ENCODE measurements around the gene RPL13A. TPM values are rescaled to one million over a fixed set of nuclear protein-coding genes. Genes with fewer than 3 reads are reported as not detected.

RPL13A gene
- total and polyA plus RNA-seq, 9 of the 15 experiments (the other 6 are each of a cell fraction or from before 2014, with no cell fraction given): 1,744 to 5,482 (median 2,949) TPM

- TF ChIP-seq SAFB2 (IDR thresholded peaks at IDR 0.05; ENCODE audit: borderline replicate concordance, low read depth, low read length, severe bottlenecking) (no peak), SIRT6 (IDR thresholded peaks at IDR 0.05; ENCODE audit: low read depth, low read length) (peak; percentile 98), TAF7 (tag; IDR thresholded peaks at IDR 0.05) (no peak), ZBTB5 (IDR thresholded peaks at IDR 0.05) (no peak), TEAD4 (IDR thresholded peaks at IDR 0.05; ENCODE audit: low read length) (peak; percentile 39; the same call in 1 of the 2 replicates), TEAD4 (CRISPR knock-in tag; IDR thresholded peaks at IDR 0.05; ENCODE audit: borderline replicate concordance) (no peak), MYBL2 (IDR thresholded peaks at IDR 0.05; ENCODE audit: low read depth) (no peak), MYBL2 (CRISPR knock-in tag; IDR thresholded peaks at IDR 0.05; ENCODE audit: borderline replicate concordance) (no peak), MYNN (IDR thresholded peaks at IDR 0.05) (peak; percentile 89; the same call in 1 of the 2 replicates), MYNN (CRISPR knock-in tag; IDR thresholded peaks at IDR 0.05) (no peak), MAFF (IDR thresholded peaks at IDR 0.05; ENCODE audit: low read length) (peak; percentile 4), CAMTA2 (CRISPR knock-in tag; conservative IDR thresholded peaks at IDR 0.05) (peak; percentile 67), E2F4 (CRISPR knock-in tag; IDR thresholded peaks at IDR 0.05; ENCODE audit: low read depth) (no peak), CEBPB (tag; IDR thresholded peaks at IDR 0.05) (no peak), HMG20B (CRISPR knock-in tag; IDR thresholded peaks at IDR 0.05) (no peak), PTTG1 (tag; IDR thresholded peaks at IDR 0.05; ENCODE audit: low read depth) (no peak), CBX1 (IDR thresholded peaks at IDR 0.05; ENCODE audit: low read depth) (peak; percentile 23; the same call in 1 of the 2 replicates), BCL6 (CRISPR knock-in tag; IDR thresholded peaks at IDR 0.05) (no peak), CREB5 (CRISPR knock-in tag; IDR thresholded peaks at IDR 0.05) (no peak), ZNF655 (CRISPR knock-in tag; IDR thresholded peaks at IDR 0.05) (0 out of 2 replicates have a peak, but pooled peaks have one; percentile 4), FOXA3 (CRISPR knock-in tag; conservative IDR thresholded peaks at IDR 0.05 in 1 of 2, IDR thresholded peaks at IDR 0.05 in 1 of 2) (peak in 1 of 2 experiments; percentile 87; a peak in 2 of 4 replicates), PHB2 (IDR thresholded peaks at IDR 0.05; ENCODE audit: low read depth) (no peak), SIN3A (IDR thresholded peaks at IDR 0.05; ENCODE audit: borderline replicate concordance in 2 of 2, control insufficient read depth in 1 of 2, low read depth in 2 of 2, low read length in 2 of 2) (peak; percentile 68 to 76; a peak in 3 of 4 replicates)
Measured at GRCh38 chr19:49492573-49493405, 5.4 kb downstream of the RPL13A start (continued).
